GM23338 (cell line): ENCODE measurements around the gene SLK. TPM values are rescaled to one million over a fixed set of nuclear protein-coding genes. Genes with fewer than 3 reads are reported as not detected.

Source experiments
- ATAC-seq: fragments of 200-7000 bp; cut with Tn5 transposase; 3 replicates; pipeline ENCODE4 v1.9.1; 2020
- DNase-seq: peaks from one replicate; pipeline ENCODE4 v3.0.0-alpha.2; 2015; ENCODE audit warnings: low spot score
- H2AFZ ChIP-seq: fragments of 200-600 bp; sonication (generic); 2 replicates; pipeline ENCODE4 v1.8.0; 2016; ENCODE audit warnings: antibody characterized with exemption, mild to moderate bottlenecking, moderate library complexity
- H3F3A ChIP-seq: fragments of 200-600 bp; sonication (generic); replicated peaks from 2 replicates; pipeline ENCODE4 v1.8.0; 2017; ENCODE audit warnings: antibody characterized with exemption, mixed run types, low read depth
- H3K27ac ChIP-seq: fragments of 200-600 bp; sonication (generic); 2 replicates; pipeline ENCODE4 v1.6.1; 2016; ENCODE audit warnings: low read depth
- H3K27me3 ChIP-seq: fragments of 200-600 bp; sonication (generic); 2 replicates; pipeline ENCODE4 v1.8.0; 2016; ENCODE audit warnings: mild to moderate bottlenecking, mixed run types, moderate library complexity; ENCODE audit not compliant: insufficient read depth
- H3K36me3 ChIP-seq: fragments of 200-600 bp; sonication (generic); 2 replicates; pipeline ENCODE4 v1.8.0; 2016; ENCODE audit warnings: mild to moderate bottlenecking; ENCODE audit not compliant: insufficient read depth
- H3K4me1 ChIP-seq: fragments of 200-600 bp; sonication (generic); 2 replicates; pipeline ENCODE4 v1.8.0; 2016; ENCODE audit warnings: mild to moderate bottlenecking, moderate library complexity; ENCODE audit not compliant: insufficient read depth
- H3K4me2 ChIP-seq: fragments of 200-600 bp; sonication (generic); 2 replicates; pipeline ENCODE4 v1.7.1; 2017; ENCODE audit warnings: mixed run types
- H3K4me3 ChIP-seq: fragments of 200-600 bp; sonication (generic); 2 replicates; pipeline ENCODE4 v1.6.1; 2016; ENCODE audit warnings: mixed run types
- H3K79me2 ChIP-seq: fragments of 200-600 bp; sonication (generic); replicated peaks from 2 replicates; pipeline ENCODE4 v1.8.0; 2017; ENCODE audit warnings: mild to moderate bottlenecking; ENCODE audit not compliant: insufficient read depth
- H3K9me2 ChIP-seq: fragments of 200-600 bp; sonication (generic); 2 replicates; pipeline ENCODE4 v1.8.0; 2017; ENCODE audit not compliant: insufficient read depth
- H4K20me1 ChIP-seq: fragments of 200-600 bp; sonication (generic); replicated peaks from 2 replicates; pipeline ENCODE4 v1.8.0; 2017; ENCODE audit warnings: mild to moderate bottlenecking; ENCODE audit not compliant: insufficient read depth
- H3K27ac Mint-ChIP-seq: 2 replicates; pipeline ENCODE4 v1.8.0; 2020; ENCODE audit warnings: inconsistent platforms, mild to moderate bottlenecking, moderate library complexity, mixed read lengths
- H3K27me3 Mint-ChIP-seq: 3 replicates; pipeline ENCODE4 v1.8.0; 2022; ENCODE audit warnings: low read depth, mild to moderate bottlenecking, moderate library complexity, mixed read lengths, inconsistent platforms; ENCODE audit not compliant: insufficient read depth, poor library complexity
- H3K36me3 Mint-ChIP-seq: 3 replicates; pipeline ENCODE4 v1.8.0; 2021; ENCODE audit warnings: low read depth, mild to moderate bottlenecking, inconsistent platforms, moderate library complexity, mixed read lengths
- H3K4me1 Mint-ChIP-seq: 3 replicates; pipeline ENCODE4 v1.8.0; 2020; ENCODE audit warnings: mild to moderate bottlenecking, inconsistent platforms, mixed read lengths
- H3K4me3 Mint-ChIP-seq: 3 replicates; pipeline ENCODE4 v1.8.0; 2021; ENCODE audit warnings: moderate library complexity, mild to moderate bottlenecking, inconsistent platforms, mixed read lengths
- H3K9me3 Mint-ChIP-seq: 3 replicates; pipeline ENCODE4 v1.8.0; 2020; ENCODE audit warnings: moderate library complexity, mild to moderate bottlenecking, inconsistent platforms, mixed read lengths
- CREB1 ChIP-seq: fragments of 250-450 bp; sonication (Bioruptor Pico); IDR thresholded peaks from 2 replicates; pipeline ENCODE4 v1.5.0; 2020; ENCODE audit warnings: low read depth, mild to moderate bottlenecking, moderate library complexity
- CTCF ChIP-seq, 2 experiments: fragments of 200-600 bp in 1 of 2; sonication (generic) in 1 of 2; conservative IDR thresholded peaks; 2 replicates each; pipeline versions ENCODE4 v1.5.1 to v1.6.1; 2016 to 2017; ENCODE audit warnings: antibody characterized with exemption in 2 of 2, low read depth in 2 of 2, mild to moderate bottlenecking in 2 of 2, moderate library complexity in 1 of 2
- ETS1 ChIP-seq: IDR thresholded peaks from 2 replicates; pipeline ENCODE4 v1.6.1; 2016; ENCODE audit warnings: antibody characterized with exemption
- EZH2 ChIP-seq: fragments of 200-600 bp; sonication (generic); IDR thresholded peaks from one replicate; pipeline ENCODE4 v1.8.0; 2017; ENCODE audit warnings: antibody characterized with exemption, mild to moderate bottlenecking, low read depth; ENCODE audit not compliant: unreplicated experiment
- EZH2phosphoT487 ChIP-seq: fragments of 200-600 bp; sonication (generic); IDR thresholded peaks from one replicate; pipeline ENCODE4 v1.8.1; 2018; ENCODE audit warnings: antibody characterized with exemption; ENCODE audit not compliant: unreplicated experiment
- JUNB ChIP-seq: IDR thresholded peaks from one replicate; pipeline ENCODE4 v1.6.1; 2016; ENCODE audit warnings: antibody characterized with exemption; ENCODE audit not compliant: unreplicated experiment
- NANOG ChIP-seq: IDR thresholded peaks from 2 replicates; pipeline ENCODE4 v1.6.1; 2016; ENCODE audit warnings: antibody characterized with exemption, borderline replicate concordance
- POLR2AphosphoS5 ChIP-seq: IDR thresholded peaks from 2 replicates; pipeline ENCODE4 v1.6.1; 2016; ENCODE audit warnings: antibody characterized with exemption, low read depth
- REST ChIP-seq: IDR thresholded peaks from one replicate; pipeline ENCODE4 v1.6.1; 2018; ENCODE audit warnings: antibody characterized with exemption; ENCODE audit not compliant: unreplicated experiment
- STAT1 ChIP-seq: IDR thresholded peaks from one replicate; pipeline ENCODE4 v1.6.1; 2016; ENCODE audit warnings: antibody characterized with exemption; ENCODE audit not compliant: unreplicated experiment
- ZNF114 ChIP-seq: fragments of 250-450 bp; sonication (Bioruptor Pico); IDR thresholded peaks from 2 replicates; pipeline ENCODE4 v1.5.0; 2020; ENCODE audit warnings: mild to moderate bottlenecking, moderate library complexity
- ZNF331 ChIP-seq: fragments of 250-450 bp; sonication (Bioruptor Pico); IDR thresholded peaks from 2 replicates; pipeline ENCODE4 v1.5.0; 2020; ENCODE audit warnings: low read depth, mild to moderate bottlenecking, moderate library complexity
- ZNF462 ChIP-seq: fragments of 250-450 bp; sonication (Bioruptor Pico); IDR thresholded peaks from 2 replicates; pipeline ENCODE4 v1.5.0; 2020; ENCODE audit warnings: mild to moderate bottlenecking, moderate library complexity
- polyA plus RNA-seq: library from polyadenylated mRNA; unstranded; fragments of >200 nt; fragmentation: Nextera tagmentation; extraction: Ambion mirVana; gene quantifications from 2 replicates; pipeline ENCODE4 v1.2.1, GENCODE V29; 2016
- total RNA-seq: library from RNA; depleted of rRNA; stranded (reverse); fragments of >200 nt; shearing (Covaris generic); gene quantifications from 2 replicates; pipeline ENCODE4 v1.2.3, GENCODE V29; 2014

Gene SLK
- total and polyA plus RNA-seq, 2 experiments from 2014 or later: 8.4 to 21.5 TPM

GRCh38 chr10:103925591-103925990, 41.3 kb upstream of the SLK start:
- no peak overlapping the region for H2AFZ ChIP-seq
- ATAC-seq (no peak), DNase-seq (no peak)
- Mint-ChIP-seq H3K27ac (no peak overlapping the region), H3K9me3 (no peaks in the 10 kb centered on the region), H3K4me1 (peaks cover 18% of the 10 kb centered on the region), H3K27me3 (no peaks in the 10 kb centered on the region), H3K4me3 (no peak overlapping the region), H3K36me3 (no peaks in the 10 kb centered on the region)
- H3K4me1 ChIP-seq: peaks cover 17% of the 10 kb centered on the region
- no peaks in the 10 kb centered on the region for H3K27me3 ChIP-seq
- no peak overlapping the region for H3K4me2 ChIP-seq
- TF ChIP-seq EZH2phosphoT487: no peak
- TF ChIP-seq ZNF114 (CRISPR knock-in tag): no peak
- no peak for TF ChIP-seq STAT1
- no peak for TF ChIP-seq CREB1 (CRISPR knock-in tag)
- TF ChIP-seq CTCF (conservative IDR thresholded peaks at IDR 0.05; ENCODE audit: low read depth in 2 of 2): no peak
- TF ChIP-seq ZNF331 (CRISPR knock-in tag): no peak
- no peak for TF ChIP-seq REST
- TF ChIP-seq POLR2AphosphoS5: no peak
- no peak for TF ChIP-seq ETS1
- no peak for TF ChIP-seq NANOG
- no peak for TF ChIP-seq JUNB
- no peak for TF ChIP-seq ZNF462 (CRISPR knock-in tag)
- TF ChIP-seq EZH2: no peak
- no peaks in the 10 kb centered on the region for H3K79me2 ChIP-seq
- H3K36me3 ChIP-seq: no peaks in the 10 kb centered on the region
- H3K4me3 ChIP-seq: no peak overlapping the region
- H4K20me1 ChIP-seq: no peaks in the 10 kb centered on the region
- no peaks in the 10 kb centered on the region for H3K9me2 ChIP-seq
- no peaks in the 10 kb centered on the region for H3F3A ChIP-seq
- no peak overlapping the region for H3K27ac ChIP-seq
